GM12873 (cell line): Measurements from ENCODE around the gene COL6A3.

Experiments
- CTCF ChIP-seq: IDR thresholded peaks from 2 replicates; pipeline ENCODE4 v1.5.1; 2012; ENCODE audit warnings: low read depth, mild to moderate bottlenecking, moderate library complexity, low read length, control low read depth; ENCODE audit not compliant: insufficient read depth; ENCODE audit errors: missing control alignments

The COL6A3 gene

GRCh38 chr2:237431837-237432236, 17.9 kb upstream of the COL6A3 start:
- no peak for TF ChIP-seq CTCF

DNA sequence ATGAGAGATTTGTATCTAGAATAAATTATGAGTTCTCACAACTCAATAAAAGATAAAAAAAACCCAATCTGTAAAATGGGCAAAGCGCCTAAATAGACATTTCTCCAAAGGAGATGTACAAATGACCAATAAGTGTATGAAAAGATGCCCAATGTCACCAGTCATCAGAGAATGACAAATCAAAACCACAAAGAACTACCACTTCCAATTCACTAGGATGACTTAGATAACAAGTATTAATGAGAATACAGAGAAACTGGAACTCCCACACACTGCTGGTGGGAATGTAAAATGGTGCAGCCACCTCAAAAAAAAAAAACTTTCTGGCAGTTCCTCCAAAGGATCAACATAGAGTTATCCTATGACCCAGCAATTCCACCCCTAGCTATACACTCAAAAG, 17.4 kb upstream of the COL6A3 start:
- TF ChIP-seq CTCF = no peak

DNA sequence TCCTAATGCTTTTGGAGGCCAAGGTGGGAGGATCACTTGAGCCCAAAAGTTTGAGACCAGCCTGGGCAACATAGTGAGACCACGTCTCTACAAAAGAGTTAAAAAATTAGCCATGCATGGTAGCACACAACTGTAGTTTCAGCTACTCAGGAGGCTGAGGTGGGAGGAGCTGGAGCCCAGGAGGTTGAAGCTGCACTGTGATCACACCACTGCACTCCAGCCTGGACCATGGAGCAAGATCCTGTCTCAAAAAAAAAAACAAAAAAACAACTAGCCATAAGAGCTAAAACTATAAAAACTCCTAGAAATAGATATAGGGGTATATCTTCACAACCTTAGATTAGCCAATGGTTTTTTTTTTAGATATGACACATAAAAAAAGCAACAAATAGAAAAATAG, 16.9 kb upstream of the COL6A3 start:
- no peak for TF ChIP-seq CTCF

- TF ChIP-seq CTCF = no peak
Observed at GRCh38 chr2:237429753-237430152, 15.8 kb upstream of the COL6A3 start.

DNA sequence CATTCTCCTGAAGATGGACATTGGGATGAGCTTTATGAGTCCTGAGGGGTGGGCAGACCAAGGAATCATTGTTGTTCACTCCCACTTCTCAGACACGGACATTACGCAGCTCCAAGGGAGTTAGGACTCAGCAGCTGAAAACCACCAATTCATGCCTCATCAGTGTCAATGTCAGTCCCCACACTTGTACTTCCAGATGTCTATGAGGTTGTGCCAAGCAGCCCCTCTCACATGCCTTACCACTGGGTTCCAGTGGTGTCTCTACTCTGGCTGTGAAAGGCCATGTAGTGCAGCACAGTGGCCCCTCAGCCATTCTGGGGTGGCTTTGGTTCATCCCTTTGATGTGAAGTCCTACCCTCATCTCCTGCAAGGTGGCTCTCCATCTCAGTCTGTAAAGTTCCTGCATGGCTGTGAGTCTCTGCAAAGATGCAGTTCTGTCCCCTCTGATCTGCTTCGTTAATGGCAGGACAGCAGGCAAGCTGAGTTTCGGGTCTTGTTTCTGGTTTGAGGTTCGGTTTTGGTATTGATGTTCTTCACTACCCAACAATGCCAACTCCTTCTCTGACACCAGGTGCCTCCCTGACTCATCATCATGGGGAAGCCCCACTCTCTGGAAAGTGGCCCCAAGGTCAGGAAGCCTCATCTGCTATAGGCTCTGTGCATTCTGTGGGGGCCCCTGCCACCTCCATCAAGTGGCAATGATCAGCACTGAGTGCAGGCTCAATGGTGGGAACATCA, 14.0 kb upstream of the COL6A3 start:
- TF ChIP-seq CTCF = no peak

GRCh38 chr2:237426517-237426916, 12.6 kb upstream of the COL6A3 start:
- no peak for TF ChIP-seq CTCF

DNA sequence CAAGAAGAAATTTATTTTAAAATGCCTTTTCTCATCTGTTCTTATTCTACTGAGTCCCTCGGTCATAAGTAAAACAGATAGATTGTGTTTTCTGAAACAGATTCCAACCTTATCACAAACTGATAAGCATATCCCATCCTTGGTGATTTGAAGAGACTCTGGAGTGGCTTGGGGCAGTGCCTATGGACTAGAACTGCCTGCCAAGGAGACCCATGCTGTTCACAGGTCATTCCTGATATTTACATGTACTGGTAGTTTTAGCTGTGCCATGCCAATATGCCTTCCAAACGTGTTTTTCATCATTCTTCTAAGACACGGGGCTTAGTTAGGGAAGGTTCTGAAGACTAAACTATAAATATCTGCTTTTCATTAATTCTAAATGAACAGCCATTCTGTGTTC, 11.4 kb upstream of the COL6A3 start:
- TF ChIP-seq CTCF = no peak

DNA sequence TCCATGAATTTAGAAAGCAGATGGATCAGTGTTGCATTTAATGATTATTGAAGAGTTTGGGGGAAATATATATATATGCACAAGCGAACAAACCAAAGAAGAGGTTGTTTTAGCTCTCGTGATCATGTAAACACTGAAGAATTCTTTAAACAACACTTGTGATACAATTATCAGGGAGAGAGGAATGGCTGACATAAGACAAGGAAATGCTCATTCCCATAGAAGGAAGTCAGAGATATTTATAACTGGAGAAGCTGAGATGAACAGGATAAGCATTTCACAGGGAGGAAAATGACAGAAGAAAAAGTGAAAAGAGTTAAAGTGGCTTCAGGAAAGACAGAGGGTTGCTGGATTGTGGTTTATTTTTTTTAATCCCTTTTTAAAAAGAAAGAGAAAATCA, 10.6 kb upstream of the COL6A3 start:
- TF ChIP-seq CTCF = no peak
